Endothelial cell of umbilical vein (primary cell): ENCODE measurements around the gene TOM1L1. TPM values are rescaled to one million over a fixed set of nuclear protein-coding genes. Genes with fewer than 3 reads are reported as not detected.

Source experiments
- BruUV-seq: library from RNA; stranded (reverse); fragments of 400-500 nt; replicated peaks from 2 replicates; lab custom pipeline; 2021; lab: Mats Ljungman, UMichigan
- CTCF ChIA-PET: fragments of 300-600, 350-600 bp; sonication (Branson Sonifier 250); formaldehyde crosslinking; loops from one replicate; lab custom pipeline; 2021; ENCODE audit warnings: antibody characterized with exemption, inconsistent platforms; lab: Charles Lee
- POLR2A ChIA-PET: fragments of 300-600, 350-600 bp; sonication (Branson Sonifier 250); formaldehyde crosslinking; loops from one replicate; lab custom pipeline; 2021; ENCODE audit warnings: antibody characterized with exemption, inconsistent platforms; lab: Charles Lee
- DNase-seq: peaks from one replicate; pipeline ENCODE4 v3.0.0-alpha.2; 2011; ENCODE audit warnings: low read depth, low spot score
- FAIRE-seq: peaks from 2 replicates; lab custom pipeline; 2011; peaks lifted over from hg19 to GRCh38; lab: Jason Lieb, UNC
- H2AFZ ChIP-seq: 2 replicates; pipeline ENCODE4 v1.6.0; 2012; ENCODE audit warnings: low read depth, low read length, control low read depth, inconsistent platforms
- H3K27ac ChIP-seq: 2 replicates; pipeline ENCODE4 v1.5.1; 2011; ENCODE audit warnings: low read depth, mild to moderate bottlenecking, control low read depth, low read length, moderate library complexity; ENCODE audit not compliant: insufficient read depth
- H3K27me3 ChIP-seq, 2 experiments: 2 replicates each; pipeline versions ENCODE4 v1.6.0 to v1.6.1; 2011; ENCODE audit warnings: low read length in 2 of 2, mixed read lengths in 1 of 2; ENCODE audit not compliant: control insufficient read depth in 2 of 2, insufficient read depth in 2 of 2
- H3K36me3 ChIP-seq, 2 experiments: 2 replicates in 1 of 2; 3 replicates in 1 of 2; pipeline ENCODE4 v1.5.1; 2011; ENCODE audit warnings: low read length in 2 of 2, mild to moderate bottlenecking in 1 of 2, moderate library complexity in 1 of 2; ENCODE audit not compliant: control insufficient read depth in 2 of 2, insufficient read depth in 2 of 2; ENCODE audit errors: extremely low read depth in 1 of 2
- H3K4me1 ChIP-seq: 3 replicates; pipeline ENCODE4 v1.5.1; 2011; ENCODE audit warnings: mild to moderate bottlenecking, low read length; ENCODE audit not compliant: control insufficient read depth, insufficient read depth; ENCODE audit errors: extremely low read depth
- H3K4me2 ChIP-seq: 2 replicates; pipeline ENCODE4 v1.6.1; 2011; ENCODE audit warnings: low read length, control low read depth, mixed read lengths; ENCODE audit not compliant: insufficient read depth
- H3K4me3 ChIP-seq, 3 experiments: fragments of 200-600 bp in 1 of 3; sonication (generic), shearing (Covaris generic) in 1 of 3; replicated peaks in 1 of 3; 2 replicates each; pipeline ENCODE4 v1.5.1; 2011 to 2016; ENCODE audit warnings: control low read depth in 3 of 3, low read length in 3 of 3, mild to moderate bottlenecking in 2 of 3, inconsistent platforms in 1 of 3, low read depth in 1 of 3, moderate library complexity in 1 of 3; ENCODE audit not compliant: insufficient read depth in 1 of 3
- H3K79me2 ChIP-seq: 2 replicates; pipeline ENCODE4 v1.6.0; 2012; ENCODE audit warnings: low read length, inconsistent platforms; ENCODE audit not compliant: control insufficient read depth, insufficient read depth
- H3K9ac ChIP-seq: replicated peaks from 2 replicates; pipeline ENCODE3; 2011; ENCODE audit warnings: low read length, control low read depth; ENCODE audit not compliant: insufficient read depth; ENCODE audit errors: extremely low read depth
- H3K9me1 ChIP-seq: replicated peaks from 3 replicates; pipeline ENCODE4 v1.6.0; 2011; ENCODE audit warnings: mild to moderate bottlenecking, low read length; ENCODE audit not compliant: control insufficient read depth, insufficient read depth; ENCODE audit errors: extremely low read depth
- H3K9me3 ChIP-seq: replicated peaks from 2 replicates; pipeline ENCODE4 v1.5.1; 2012; ENCODE audit warnings: low read length, inconsistent platforms; ENCODE audit not compliant: control insufficient read depth, insufficient read depth
- H4K20me1 ChIP-seq: replicated peaks from 2 replicates; pipeline ENCODE3; 2011; ENCODE audit warnings: mild to moderate bottlenecking, low read length; ENCODE audit not compliant: control insufficient read depth, insufficient read depth; ENCODE audit errors: extremely low read depth
- CTCF ChIP-seq, 2 donors: IDR thresholded peaks; 1 replicate in 1 of 2; 2 replicates in 1 of 2; pipeline ENCODE4 v1.5.1; 2011; ENCODE audit warnings: low read length in 2 of 2, mild to moderate bottlenecking in 2 of 2, moderate library complexity in 2 of 2, control low read depth in 1 of 2, inconsistent platforms in 1 of 2, low read depth in 1 of 2; ENCODE audit not compliant: insufficient read depth in 1 of 2; ENCODE audit errors: extremely low read depth in 1 of 2
- GATA2 ChIP-seq: IDR thresholded peaks from 2 replicates; pipeline ENCODE4 v1.7.0; 2011; ENCODE audit warnings: low read depth, mild to moderate bottlenecking, moderate library complexity, mixed read lengths, low read length; ENCODE audit not compliant: insufficient read length, insufficient read depth
- JUN ChIP-seq: IDR thresholded peaks from 2 replicates; pipeline ENCODE4 v1.6.1; 2011; ENCODE audit warnings: borderline replicate concordance, low read depth; ENCODE audit not compliant: insufficient read length, insufficient read depth
- POLR2AphosphoS5 ChIP-seq: IDR thresholded peaks from 2 replicates; pipeline ENCODE4 v1.6.1; 2012; ENCODE audit warnings: low read depth, mild to moderate bottlenecking, control low read depth, low read length, moderate library complexity; ENCODE audit not compliant: insufficient read depth
- dilution Hi-C: fragments of 300-500 bp; cut with MboI; formaldehyde crosslinking; loops from one replicate; pipeline ENCODE4 v1.15.0; 2019; ENCODE audit warnings: low sequenced_read_pairs; ENCODE audit not compliant: extremely low pct_ligation_motif_present
- intact Hi-C: fragments of 100-400 bp; cut with micrococcal nuclease; formaldehyde crosslinking; loops from one replicate; pipeline ENCODE4 v1.10.0; 2022
- polyA plus RNA-seq, 4 experiments: library from polyadenylated mRNA; depleted of rRNA in 3 of 4; stranded (reverse) in 3 of 4; unstranded in 1 of 4; fragments of >200 nt; gene quantifications; 2 replicates each; pipeline versions ENCODE4 v1.2.1 to v1.2.3, GENCODE V29; 2011 to 2012; ENCODE audit warnings: missing spikeins in 1 of 4
- total RNA-seq: library from RNA; stranded (reverse); gene quantifications from 2 replicates; pipeline ENCODE4 v1.2.3, GENCODE V29; 2021

Gene TOM1L1
- total and polyA plus RNA-seq, 2 donors (not counting 3 experiments of a cell fraction or from before 2014, with no cell fraction given), result 0.44 to 0.60 TPM

- no peak overlapping the region for H2AFZ ChIP-seq
- TF ChIP-seq JUN, result no peak
- H3K4me3 ChIP-seq, result no peak overlapping the region
- H3K36me3 ChIP-seq, result peaks cover 3 to 5% of the 10 kb centered on the region in 2 experiments
- no peak for FAIRE-seq
- no peaks in the 10 kb centered on the region for H3K4me1 ChIP-seq
- POLR2A ChIA-PET, result no interaction called here
- CTCF ChIA-PET, result no interaction called here
- dilution Hi-C loops, result no loop called here
- DNase-seq, result no peak
- H3K27ac ChIP-seq, result no peak overlapping the region
- intact Hi-C loops, result no loop called here
- H3K27me3 ChIP-seq, result no peaks in the 10 kb centered on the region
- no peaks in the 10 kb centered on the region for H4K20me1 ChIP-seq
- no peak overlapping the region for H3K4me2 ChIP-seq
- H3K9ac ChIP-seq, result no peak overlapping the region
- H3K79me2 ChIP-seq, result no peaks in the 10 kb centered on the region
- H3K9me1 ChIP-seq, result no peaks in the 10 kb centered on the region
- no TSS peak for BruUV-seq
- H3K9me3 ChIP-seq, result no peaks in the 10 kb centered on the region
Measured at GRCh38 chr17:54956791-54957190, 56.1 kb downstream of the TOM1L1 start.

- Histone ChIP-seq H3K36me3 (peaks cover 0 to 5% of the 10 kb centered on the region in 2 experiments), H2AFZ (peak overlapping the region; percentile 91), H3K4me1 (peaks cover 19% of the 10 kb centered on the region), H3K9ac (peak overlapping the region; percentile 74), H3K27me3 (no peaks in the 10 kb centered on the region), H3K4me3 (peak overlapping the region; percentile 43 to 94 (median 80)), H3K27ac (peak overlapping the region; percentile 52), H3K9me1 (no peaks in the 10 kb centered on the region), H3K4me2 (peak overlapping the region; percentile 94), H3K9me3 (no peaks in the 10 kb centered on the region), H3K79me2 (peaks cover 30% of the 10 kb centered on the region), H4K20me1 (no peaks in the 10 kb centered on the region)
- no peak for FAIRE-seq
- no TSS peak for BruUV-seq
- dilution Hi-C loops, result no loop called here
- intact Hi-C loops, result loop anchor here (1.0 kb wide), 1 partner anchor 1934 kb away; no protein-coding TSS in a partner anchor
- no peak for DNase-seq
- no peak for TF ChIP-seq POLR2AphosphoS5
- TF ChIP-seq CTCF (IDR thresholded peaks at IDR 0.05; ENCODE audit: extremely low read depth in 1 of 2, insufficient read depth in 1 of 2, low read depth in 1 of 2, low read length in 2 of 2), result peak in 1 of 2 donors; percentile 60
- no peak for TF ChIP-seq GATA2
- CTCF ChIA-PET, result interaction anchor here (1.2 kb wide), 1 partner anchor 19 kb away, joined by 4 read pairs; no protein-coding TSS in a partner anchor
- POLR2A ChIA-PET, result no interaction called here
Measured at GRCh38 chr17:54967621-54968261, 67.1 kb downstream of the TOM1L1 start.
